ENCODE data around the gene CSNK2A1. TPM values are rescaled to one million over a fixed set of nuclear protein-coding genes. Genes with fewer than 3 reads are reported as not detected.

The CSNK2A1 gene
- total and polyA plus RNA-seq, 2 donors from 2014 or later = 39.7 to 100 TPM

DNA sequence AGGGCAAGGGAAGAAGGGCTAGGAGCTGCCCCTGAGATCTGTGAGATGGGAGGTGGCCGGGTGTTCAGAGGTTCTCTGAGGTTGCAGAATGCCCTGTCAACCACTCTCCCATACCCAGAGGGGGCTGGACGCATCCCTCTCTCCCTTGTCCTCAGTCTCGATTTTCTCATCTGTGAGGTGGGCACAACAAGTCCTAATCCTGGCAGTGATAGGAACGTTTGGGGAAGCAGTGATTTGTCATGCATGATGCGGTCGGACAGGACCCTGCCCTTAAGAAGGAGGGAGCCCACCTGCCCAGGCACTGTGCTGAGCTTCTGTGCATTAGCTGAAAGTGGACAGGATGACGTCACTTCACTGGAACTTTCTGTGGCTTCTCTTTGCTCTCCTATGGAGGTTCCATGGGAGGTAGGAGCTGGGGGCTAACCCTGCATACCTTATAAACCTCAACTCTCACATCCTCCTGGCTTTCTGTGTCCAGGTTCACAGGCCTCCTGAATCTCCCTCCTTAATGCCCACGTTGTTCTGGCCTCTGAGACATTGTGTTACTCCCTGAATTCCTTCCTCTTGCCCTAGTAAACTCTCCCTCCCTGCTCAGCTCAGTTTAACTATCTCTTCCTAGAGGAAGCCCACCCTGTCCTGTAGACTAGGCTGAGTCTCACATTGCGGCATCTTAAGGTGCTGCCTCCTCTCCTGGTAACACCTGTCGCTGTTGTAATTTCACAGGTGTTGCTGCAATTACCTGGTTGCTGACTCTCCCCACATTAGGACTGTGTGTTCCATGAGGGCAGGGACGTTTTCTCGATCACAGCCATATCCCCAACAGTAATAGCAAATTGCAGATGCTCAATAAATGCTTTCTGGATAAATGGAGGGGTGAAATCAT lies 30.1 kb upstream of the CSNK2A1 start:
- intact Hi-C loops (cut with DNase I) = no loop called here
- FAIRE-seq (no peak), DNase-seq (no peak)
- TF ChIP-seq, protein P1, sequence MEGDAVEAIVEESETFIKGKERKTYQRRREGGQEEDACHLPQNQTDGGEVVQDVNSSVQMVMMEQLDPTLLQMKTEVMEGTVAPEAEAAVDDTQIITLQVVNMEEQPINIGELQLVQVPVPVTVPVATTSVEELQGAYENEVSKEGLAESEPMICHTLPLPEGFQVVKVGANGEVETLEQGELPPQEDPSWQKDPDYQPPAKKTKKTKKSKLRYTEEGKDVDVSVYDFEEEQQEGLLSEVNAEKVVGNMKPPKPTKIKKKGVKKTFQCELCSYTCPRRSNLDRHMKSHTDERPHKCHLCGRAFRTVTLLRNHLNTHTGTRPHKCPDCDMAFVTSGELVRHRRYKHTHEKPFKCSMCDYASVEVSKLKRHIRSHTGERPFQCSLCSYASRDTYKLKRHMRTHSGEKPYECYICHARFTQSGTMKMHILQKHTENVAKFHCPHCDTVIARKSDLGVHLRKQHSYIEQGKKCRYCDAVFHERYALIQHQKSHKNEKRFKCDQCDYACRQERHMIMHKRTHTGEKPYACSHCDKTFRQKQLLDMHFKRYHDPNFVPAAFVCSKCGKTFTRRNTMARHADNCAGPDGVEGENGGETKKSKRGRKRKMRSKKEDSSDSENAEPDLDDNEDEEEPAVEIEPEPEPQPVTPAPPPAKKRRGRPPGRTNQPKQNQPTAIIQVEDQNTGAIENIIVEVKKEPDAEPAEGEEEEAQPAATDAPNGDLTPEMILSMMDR (IDR thresholded peaks at IDR 0.05; ENCODE audit: borderline replicate concordance, extremely low read depth, insufficient read depth) = no peak
- Histone ChIP-seq H3K9ac (ENCODE audit: low read length in 3 of 3) (no peak overlapping the region), H3K27ac (ENCODE audit: low read depth in 2 of 2, low read length in 2 of 2) (no peak overlapping the region), H3K36me3 (ENCODE audit: control insufficient read depth in 2 of 3, insufficient read depth in 3 of 3, low read length in 3 of 3) (no peaks in the 10 kb centered on the region), H3K9me3 (ENCODE audit: control insufficient read depth in 2 of 3, insufficient read depth in 1 of 3, low read length in 3 of 3) (no peaks in the 10 kb centered on the region), H3K27me3 (ENCODE audit: control insufficient read depth, insufficient read depth, low read length) (no peaks in the 10 kb centered on the region), H3K4me1 (ENCODE audit: control insufficient read depth in 2 of 3, insufficient read depth in 2 of 3, low read depth in 1 of 3, low read length in 3 of 3) (peaks cover 0 to 5% (median 0%) of the 10 kb centered on the region in 3 donors), H3K4me3 (ENCODE audit: low read length in 3 of 3) (no peak overlapping the region)

DNA sequence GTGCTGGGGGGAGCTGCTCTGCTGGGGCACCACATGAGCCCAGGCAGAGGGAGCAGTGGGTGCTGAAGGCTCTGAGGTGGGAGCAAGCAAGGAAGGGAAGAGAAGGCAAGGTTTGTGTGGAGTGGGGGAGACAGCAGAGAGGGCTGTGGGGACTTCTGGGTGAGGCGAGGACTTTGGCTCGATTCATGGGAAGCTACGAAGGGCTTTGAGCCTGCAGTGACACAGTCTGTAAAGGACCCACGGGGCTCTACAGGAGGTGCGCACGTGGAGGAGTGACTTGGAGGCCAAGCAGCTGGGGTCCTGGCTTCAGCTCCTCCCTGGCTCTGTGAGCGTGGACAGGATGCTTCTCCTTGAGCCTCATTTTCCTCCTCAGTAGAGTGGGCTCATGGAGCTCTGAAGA lies 29.1 kb upstream of the CSNK2A1 start:
- no peaks in the 10 kb centered on the region for H3K27me3 ChIP-seq (ENCODE audit: control insufficient read depth, insufficient read depth, low read length)
- H3K4me3 ChIP-seq (ENCODE audit: low read length in 3 of 3) = no peak overlapping the region
- no peak overlapping the region for H3K9ac ChIP-seq (ENCODE audit: low read length in 3 of 3)
- peaks cover 0 to 5% (median 0%) of the 10 kb centered on the region in 3 donors for H3K4me1 ChIP-seq (ENCODE audit: control insufficient read depth in 2 of 3, insufficient read depth in 2 of 3, low read depth in 1 of 3, low read length in 3 of 3)
- FAIRE-seq (no peak), DNase-seq (no peak)
- no peak overlapping the region for H3K27ac ChIP-seq (ENCODE audit: low read depth in 2 of 2, low read length in 2 of 2)
- no peaks in the 10 kb centered on the region for H3K9me3 ChIP-seq (ENCODE audit: control insufficient read depth in 2 of 3, insufficient read depth in 1 of 3, low read length in 3 of 3)
- H3K36me3 ChIP-seq (ENCODE audit: control insufficient read depth in 2 of 3, insufficient read depth in 3 of 3, low read length in 3 of 3) = no peaks in the 10 kb centered on the region
- intact Hi-C loops (cut with DNase I) = no loop called here
- TF ChIP-seq, protein P1 (IDR thresholded peaks at IDR 0.05; ENCODE audit: borderline replicate concordance, extremely low read depth, insufficient read depth) = no peak

DNA sequence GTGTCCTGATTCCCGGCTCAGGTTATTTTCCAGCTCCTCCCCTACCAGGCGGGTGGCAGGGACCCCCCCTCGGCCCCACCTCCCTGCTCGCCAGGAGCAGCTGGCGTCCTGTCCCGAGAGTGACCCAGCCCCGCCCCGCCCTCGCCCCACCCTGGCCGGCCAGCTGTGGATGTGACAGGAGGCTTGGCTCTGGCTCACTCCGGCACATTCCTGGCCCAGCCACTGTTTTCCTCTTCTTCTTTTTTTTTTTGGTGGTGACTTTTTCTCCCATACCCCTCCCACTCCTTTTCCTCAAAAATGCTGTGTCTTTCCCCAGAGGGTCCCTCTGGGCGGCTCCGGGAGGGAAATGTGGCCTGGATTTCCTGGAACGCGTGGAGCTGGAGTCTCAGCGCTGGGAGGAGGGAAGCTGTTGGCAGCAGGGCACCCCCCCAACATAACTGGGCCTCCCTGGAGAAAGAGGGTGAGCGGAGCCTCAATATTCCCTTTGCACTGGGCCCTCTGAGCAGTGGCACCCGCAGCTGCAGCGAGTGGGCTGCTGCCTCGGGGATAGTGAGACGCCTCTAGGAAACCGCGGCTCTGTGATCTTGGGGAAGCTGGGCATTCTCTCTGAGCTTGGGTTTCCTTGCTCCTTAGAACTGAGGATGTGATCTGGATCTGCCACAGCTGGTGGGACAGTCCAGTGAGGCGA lies 28.3 kb upstream of the CSNK2A1 start:
- DNase-seq = peak; percentile 74 to 94 (median 85)
- H3K4me1 ChIP-seq (ENCODE audit: control insufficient read depth in 2 of 3, insufficient read depth in 2 of 3, low read depth in 1 of 3, low read length in 3 of 3) = peaks cover 0 to 5% (median 0%) of the 10 kb centered on the region in 3 donors
- no peak overlapping the region for H3K4me3 ChIP-seq (ENCODE audit: low read length in 3 of 3)
- no peaks in the 10 kb centered on the region for H3K27me3 ChIP-seq (ENCODE audit: control insufficient read depth, insufficient read depth, low read length)
- intact Hi-C loops (cut with DNase I) = no loop called here
- FAIRE-seq = no peak
- peak overlapping the region in 1 of 2 donors; percentile 54 for H3K27ac ChIP-seq (ENCODE audit: low read depth in 2 of 2, low read length in 2 of 2)
- TF ChIP-seq, protein P1 (IDR thresholded peaks at IDR 0.05; ENCODE audit: borderline replicate concordance, extremely low read depth, insufficient read depth) = no peak
- no peaks in the 10 kb centered on the region for H3K9me3 ChIP-seq (ENCODE audit: control insufficient read depth in 2 of 3, insufficient read depth in 1 of 3, low read length in 3 of 3)
- no peaks in the 10 kb centered on the region for H3K36me3 ChIP-seq (ENCODE audit: control insufficient read depth in 2 of 3, insufficient read depth in 3 of 3, low read length in 3 of 3)
- no peak overlapping the region for H3K9ac ChIP-seq (ENCODE audit: low read length in 3 of 3)

All from kidney (tissue), 14 donors.